Activated B cell treated with CpG ODN at 0.5 μM for 24 hours (primary cell): ENCODE results near the gene GALNT5. TPM values are rescaled to one million over a fixed set of nuclear protein-coding genes. Genes with fewer than 3 reads are reported as not detected.

Experiments used
- ATAC-seq: fragments of 200-7000 bp; cut with Tn5 transposase; one replicate; pipeline ENCODE4 v1.10.0; 2021; ENCODE audit warnings: low read depth, mild to moderate bottlenecking, moderate library complexity
- CTCF ChIA-PET: fragments of 350-600 bp; sonication (Branson Sonifier 250); formaldehyde crosslinking; loops from one replicate; lab custom pipeline; 2021; ENCODE audit warnings: antibody characterized with exemption; lab: Charles Lee
- POLR2A ChIA-PET: fragments of 350-600 bp; sonication (Branson Sonifier 250); formaldehyde crosslinking; loops from one replicate; lab custom pipeline; 2021; ENCODE audit warnings: antibody characterized with exemption; lab: Charles Lee
- DNase-seq: peaks from one replicate; pipeline ENCODE4 v3.0.0; 2022
- H3K27ac Mint-ChIP-seq: one replicate; pipeline ENCODE4 v1.8.0; 2020; ENCODE audit warnings: mixed read lengths
- H3K27me3 Mint-ChIP-seq: one replicate; pipeline ENCODE4 v1.8.0; 2021; ENCODE audit warnings: mixed read lengths
- H3K36me3 Mint-ChIP-seq: one replicate; pipeline ENCODE4 v1.8.0; 2021; ENCODE audit warnings: low read depth, mixed read lengths
- H3K4me1 Mint-ChIP-seq: one replicate; pipeline ENCODE4 v1.8.0; 2021; ENCODE audit warnings: mixed read lengths
- H3K4me3 Mint-ChIP-seq: one replicate; pipeline ENCODE4 v1.8.0; 2020; ENCODE audit warnings: mild to moderate bottlenecking, mixed read lengths
- H3K9me3 Mint-ChIP-seq: one replicate; pipeline ENCODE4 v1.8.0; 2020; ENCODE audit warnings: mixed read lengths
- CTCF ChIP-seq: fragments of 200-600 bp; IDR thresholded peaks from one replicate; pipeline ENCODE4 v1.8.0; 2022; ENCODE audit warnings: antibody characterized with exemption, mild to moderate bottlenecking
- intact Hi-C: fragments of 100-400 bp; cut with micrococcal nuclease; formaldehyde crosslinking; loops from one replicate; pipeline ENCODE4 v1.15.1; 2024
- total RNA-seq: library from RNA; stranded (reverse); gene quantifications from 2 replicates; pipeline ENCODE4 v1.2.3, GENCODE V29; 2022

Gene GALNT5
- total RNA-seq, 1 donor from 2014 or later, result not detected

GRCh38 chr2:157363612-157364101 is 106.2 kb downstream of the GALNT5 start:
- peak overlapping the region; percentile 16 for H3K4me3 Mint-ChIP-seq
- H3K27ac Mint-ChIP-seq, result peak overlapping the region; percentile 57
- DNase-seq, result no peak
- peak; percentile 52 for ATAC-seq
- ChIA-PET POLR2A (interaction anchor here (1.6 kb wide), 1 partner anchor 80 kb away, joined by 7 read pairs; the partner anchor contains the start of gene CYTIP), CTCF (no interaction called here)
- peaks cover 12% of the 10 kb centered on the region for H3K9me3 Mint-ChIP-seq
- H3K4me1 Mint-ChIP-seq, result peaks cover 33% of the 10 kb centered on the region
- H3K27me3 Mint-ChIP-seq, result no peaks in the 10 kb centered on the region
- H3K36me3 Mint-ChIP-seq, result peaks cover 27% of the 10 kb centered on the region
- TF ChIP-seq CTCF, result no peak
- intact Hi-C loops, result loop anchor here (2.0 kb wide), 3 partner anchors 13 to 49 kb away; no protein-coding TSS in a partner anchor

Other genes starting within 250 kb of the GALNT5 start
- 4.9 and 8.1 TPM in 2 replicates for gene ERMN, start 68.1 kb downstream of the GALNT5 start, total RNA-seq
- gene CYTIP, start 186.4 kb downstream of the GALNT5 start, total RNA-seq, result 129 and 130 TPM in 2 replicates